ENCODE data around the gene SH2D7.

Gene SH2D7

GRCh38 chr15:78092261-78093041 is at the start of gene SH2D7:
Gene SH2D7, plus strand, starts transcription at chr15:78092561. Its CDS starts 24 bp downstream, at chr15:78092585.
- no peak for DNase-seq

GRCh38 chr15:78044407-78045155 is 47.8 kb upstream of the SH2D7 start:
- DNase-seq = no peak

DNA sequence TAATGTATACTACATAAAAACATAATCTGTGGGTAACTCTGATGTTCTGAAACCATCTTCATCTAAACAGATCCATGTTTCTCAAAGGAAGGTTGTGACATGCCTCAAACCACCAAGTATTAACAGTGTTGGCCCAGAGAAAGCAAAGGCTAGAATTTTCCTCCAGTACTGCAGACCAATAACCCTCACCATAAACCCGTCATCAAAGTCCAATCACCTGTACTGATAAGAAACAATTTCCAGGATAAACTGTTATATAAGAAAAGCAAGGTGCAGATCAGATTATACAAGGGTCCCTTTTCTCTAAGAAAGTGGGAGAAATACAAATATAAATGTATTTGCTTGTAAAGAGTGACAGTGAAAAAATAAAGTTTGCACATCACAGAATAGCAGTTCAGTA is 47.2 kb upstream of the SH2D7 start:
- DNase-seq = no peak

DNA sequence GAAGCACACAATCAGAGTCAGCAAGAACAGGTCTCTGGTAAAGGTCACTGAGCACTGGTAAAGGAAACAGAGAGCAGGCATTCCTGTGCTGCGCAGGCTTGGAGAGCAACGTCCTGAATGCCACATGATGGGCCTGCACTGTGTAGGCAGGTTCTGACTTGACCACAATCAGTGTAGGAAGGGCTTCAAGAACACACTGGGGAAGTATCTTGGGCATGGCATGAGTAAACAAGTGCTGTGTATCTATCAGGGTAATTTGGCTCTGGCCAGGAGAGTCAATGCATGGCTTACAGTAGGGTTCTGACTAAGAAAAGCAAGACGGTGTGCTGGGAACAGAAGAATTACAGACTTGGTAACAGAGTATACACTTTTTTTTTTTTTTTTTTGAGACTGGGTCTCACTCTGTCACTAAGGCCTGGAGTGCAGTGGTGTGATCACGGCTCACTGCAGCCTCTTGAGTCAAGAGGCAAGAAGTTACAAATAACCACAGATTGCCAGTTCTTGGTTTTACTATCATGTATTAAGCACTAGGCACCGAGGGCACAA is 45.5 kb upstream of the SH2D7 start:
- no peak for DNase-seq

DNA sequence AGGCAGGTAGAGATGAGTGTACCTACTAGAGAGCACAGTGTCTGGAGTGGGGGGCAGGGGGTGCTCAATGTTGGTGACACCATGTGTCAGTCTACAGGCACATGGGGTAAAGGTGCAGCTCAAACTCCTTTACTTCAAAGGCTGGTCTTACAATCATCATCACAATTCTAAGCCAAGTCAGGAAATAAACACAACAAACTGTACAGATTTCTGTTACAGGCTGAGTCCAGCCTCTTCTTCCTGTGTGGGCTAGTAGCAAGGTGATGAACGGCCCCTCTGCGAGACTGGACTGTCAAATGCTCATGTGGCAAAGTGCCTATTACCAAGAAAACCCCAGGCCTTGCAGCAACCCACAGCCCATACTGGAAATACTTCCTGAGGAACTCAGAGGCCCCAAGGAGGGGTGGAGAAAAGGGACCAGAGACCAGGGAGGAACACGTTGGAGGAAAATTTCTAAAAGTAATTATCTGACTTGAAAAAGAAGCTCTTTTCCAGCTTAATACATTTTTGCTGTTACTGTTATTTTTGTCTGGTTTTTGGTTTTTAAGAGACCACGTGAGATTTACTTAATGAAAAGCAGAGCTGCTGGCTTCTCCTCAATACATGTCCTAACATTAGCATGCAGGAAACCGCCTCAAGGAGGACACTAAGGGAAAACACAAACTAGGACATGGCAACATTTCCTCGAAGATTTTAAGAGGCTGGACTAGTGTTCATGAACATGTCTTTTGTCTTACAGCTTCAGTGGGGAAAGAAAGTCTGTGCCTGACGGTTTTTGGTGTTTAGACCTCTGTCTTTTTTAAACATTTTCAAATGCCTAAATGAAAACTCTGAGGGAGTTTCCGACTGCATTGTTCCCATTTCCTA is 44.4 kb upstream of the SH2D7 start:
- no peak for DNase-seq

DNA sequence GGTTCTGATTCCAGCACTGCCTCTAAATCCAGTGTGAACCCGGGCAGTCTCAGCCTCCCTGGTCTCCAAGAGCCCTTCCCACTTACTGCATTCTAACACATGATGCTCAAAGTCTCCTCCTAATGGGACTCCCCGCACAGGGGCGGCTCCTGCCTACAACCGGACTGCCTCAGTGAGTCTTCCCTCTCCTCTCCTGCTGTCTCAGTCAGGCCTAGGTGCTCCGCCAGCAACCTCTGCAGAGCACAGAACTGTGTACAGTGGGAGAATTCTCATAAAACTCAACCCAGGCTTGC is 43.8 kb upstream of the SH2D7 start:
- no peak for DNase-seq

DNA sequence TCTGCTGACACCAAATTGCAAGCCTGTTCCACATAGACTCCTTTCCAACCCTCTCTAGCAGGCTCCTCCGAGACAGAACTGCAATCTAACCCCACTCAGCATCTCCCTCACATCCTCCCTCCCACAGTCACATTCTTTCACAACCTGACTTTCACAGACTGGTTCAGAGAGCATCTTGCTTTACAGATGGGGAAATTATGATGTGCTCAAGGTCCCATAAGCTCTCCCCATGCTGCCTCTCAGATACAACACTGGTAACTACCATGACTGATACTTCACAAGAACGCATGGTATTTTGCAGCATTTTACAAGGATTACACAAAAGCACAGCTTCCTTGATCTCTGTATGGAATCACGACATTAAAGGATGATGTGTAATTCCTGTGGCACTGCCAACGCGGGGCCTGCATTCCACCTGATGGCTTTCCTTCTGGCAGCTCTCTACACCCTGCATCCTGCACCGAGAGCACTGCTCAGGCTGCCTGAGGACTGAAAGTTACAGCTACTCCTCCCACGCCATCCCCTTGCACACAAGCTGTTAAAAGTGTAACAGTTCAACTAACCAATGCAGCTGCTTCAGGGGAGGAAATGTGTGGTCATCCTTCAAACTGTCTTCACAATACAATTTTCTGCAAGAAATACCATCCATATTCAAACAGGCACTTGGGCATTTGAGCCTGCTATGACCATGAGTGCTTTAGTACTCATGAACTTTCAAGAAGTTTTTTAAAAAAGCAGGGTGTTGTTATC is 42.5 kb upstream of the SH2D7 start:
- no peak for DNase-seq

DNA sequence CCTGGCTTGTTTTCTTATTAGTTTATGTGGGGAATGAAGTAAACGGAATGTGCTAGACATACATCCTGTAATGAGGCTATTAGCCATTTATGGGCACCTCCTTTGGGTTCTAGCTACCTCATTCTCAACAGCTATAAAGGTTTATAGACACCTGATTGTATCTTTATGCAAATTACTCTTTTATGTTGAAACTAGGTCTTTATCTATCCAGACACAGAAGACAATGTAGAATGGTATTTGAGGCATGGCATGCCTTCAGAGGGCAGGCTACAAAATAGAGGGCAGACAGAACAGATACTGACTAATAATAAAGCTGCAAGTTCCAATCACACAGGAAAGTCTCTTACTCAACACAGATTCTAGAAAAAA is 41.9 kb upstream of the SH2D7 start:
- no peak for DNase-seq

- DNase-seq = no peak
Measured at GRCh38 chr15:78050826-78051225, 41.5 kb upstream of the SH2D7 start.

DNA sequence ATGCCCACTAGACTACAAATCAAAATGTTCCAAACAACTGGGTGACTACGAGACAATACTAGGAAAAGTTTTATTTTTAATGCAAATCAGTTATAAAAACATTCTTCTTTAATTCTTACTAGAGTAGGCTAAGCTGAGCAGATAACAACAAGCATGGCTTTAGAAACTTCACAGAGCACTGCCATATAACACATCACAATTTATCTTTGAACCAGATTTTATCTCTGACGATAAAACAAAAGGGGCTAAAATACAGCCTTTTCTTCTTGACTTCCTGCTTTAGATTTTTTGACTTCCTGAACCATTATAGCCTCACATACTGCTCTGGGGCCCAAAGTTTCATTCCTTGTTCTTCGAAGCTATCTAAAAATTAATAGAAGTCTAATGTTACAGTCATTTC is 40.8 kb upstream of the SH2D7 start:
- DNase-seq = no peak

- no peak for DNase-seq
Measured at GRCh38 chr15:78052001-78052401, 40.4 kb upstream of the SH2D7 start.

- DNase-seq = no peak
Measured at GRCh38 chr15:78052545-78052944, 39.8 kb upstream of the SH2D7 start.

- no peak for DNase-seq
Measured at GRCh38 chr15:78054518-78054917, 37.8 kb upstream of the SH2D7 start.

DNA sequence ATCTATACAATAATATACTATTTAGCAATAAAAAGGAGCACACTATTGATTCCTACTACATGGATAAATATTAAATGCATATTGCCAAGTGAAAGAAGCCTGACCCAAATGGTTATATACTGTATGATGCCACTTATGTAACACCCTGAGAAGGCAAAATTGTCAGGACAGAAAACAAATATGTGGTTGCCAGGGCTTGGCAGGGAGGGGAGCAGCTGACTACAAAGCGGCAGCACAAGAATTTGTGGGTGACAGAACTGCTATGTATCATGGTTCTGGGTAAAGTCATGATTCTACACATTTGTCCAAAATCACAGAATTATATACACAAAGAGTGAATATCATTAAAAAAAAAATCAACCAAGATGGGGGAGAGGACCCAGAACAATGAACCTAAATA is 37.4 kb upstream of the SH2D7 start:
- no peak for DNase-seq

- DNase-seq = peak; percentile 24
Measured at GRCh38 chr15:78055919-78056713, 36.2 kb upstream of the SH2D7 start.

- no peak for DNase-seq
Measured at GRCh38 chr15:78056714-78057269, 35.6 kb upstream of the SH2D7 start.

DNA sequence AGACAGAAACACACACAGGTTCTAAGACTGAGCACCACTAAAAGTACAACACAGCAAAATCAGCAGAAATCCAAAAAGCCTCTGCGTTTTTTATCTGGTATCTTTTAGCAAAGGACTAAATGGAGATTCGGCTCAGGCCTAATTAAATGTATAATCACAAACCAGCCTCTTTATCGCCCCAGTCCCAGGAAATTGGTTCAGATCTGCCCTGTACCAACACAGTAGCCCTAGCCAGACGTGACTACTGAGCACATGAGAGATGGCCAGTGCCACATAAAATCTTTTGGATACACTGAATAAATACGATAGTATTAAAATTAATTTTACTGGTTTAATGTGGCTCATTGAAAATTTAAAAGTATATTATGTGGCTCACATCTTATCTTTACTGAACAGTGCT is 34.6 kb upstream of the SH2D7 start:
- DNase-seq = no peak

DNA sequence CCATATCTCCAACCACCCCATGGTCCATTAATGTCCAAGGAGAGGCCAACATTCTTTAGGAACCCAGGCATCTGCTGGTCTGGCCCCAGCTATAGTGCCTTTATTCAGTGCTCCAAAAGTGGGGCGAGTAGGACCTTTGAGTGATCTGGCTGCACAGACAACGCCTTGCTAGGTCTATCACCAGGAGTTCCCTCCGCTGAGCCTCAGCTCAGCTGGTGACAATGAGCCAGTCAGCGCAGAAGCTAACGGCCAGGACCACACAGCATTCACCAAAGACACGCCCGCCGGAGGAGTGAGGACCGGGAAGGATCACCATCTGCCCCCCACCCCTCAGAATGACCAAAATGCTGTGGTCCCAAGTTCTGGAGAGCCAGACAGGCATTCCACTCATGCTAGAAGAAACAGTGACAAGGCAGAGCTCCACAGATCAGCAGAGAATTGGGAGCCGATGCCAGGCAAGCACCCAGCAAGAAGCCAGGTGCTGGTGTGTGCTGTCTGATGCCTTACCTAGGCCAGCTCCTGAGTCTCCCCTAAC is 33.9 kb upstream of the SH2D7 start:
- no peak for DNase-seq

DNA sequence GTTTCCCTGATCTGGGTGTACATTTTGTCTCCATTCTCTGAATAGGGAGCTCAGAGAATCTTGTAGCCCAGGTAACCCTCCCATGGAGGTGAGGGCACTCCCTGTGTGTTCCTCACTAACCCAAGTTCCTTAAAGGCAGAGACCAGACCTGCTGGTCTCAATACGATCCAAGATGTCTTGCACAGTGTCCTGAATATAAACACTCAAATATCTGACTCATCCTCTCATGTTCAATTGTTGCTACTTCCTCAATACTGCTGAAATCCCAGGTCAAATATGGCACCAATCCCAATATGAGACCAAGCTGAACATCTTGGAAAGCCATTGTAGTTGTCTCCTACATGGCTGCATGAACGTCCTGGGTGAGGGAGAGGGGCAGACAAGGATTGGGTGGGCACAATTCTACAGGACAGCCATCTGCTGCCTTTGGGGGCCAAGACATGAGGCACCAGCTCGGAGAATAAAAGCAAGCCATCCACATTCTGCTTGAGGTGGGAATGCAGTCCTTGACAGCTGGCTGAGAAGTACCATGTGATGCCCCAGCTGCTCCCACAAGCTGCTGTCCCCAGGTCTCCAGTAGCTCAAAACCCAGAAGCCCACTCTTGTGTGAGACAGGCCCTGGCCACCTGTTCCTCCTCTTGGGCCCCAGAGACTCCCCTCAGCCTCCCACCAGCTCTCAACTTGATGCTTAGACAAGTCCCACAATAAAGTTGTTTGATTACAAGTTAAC is 33.1 kb upstream of the SH2D7 start:
- no peak for DNase-seq

DNA sequence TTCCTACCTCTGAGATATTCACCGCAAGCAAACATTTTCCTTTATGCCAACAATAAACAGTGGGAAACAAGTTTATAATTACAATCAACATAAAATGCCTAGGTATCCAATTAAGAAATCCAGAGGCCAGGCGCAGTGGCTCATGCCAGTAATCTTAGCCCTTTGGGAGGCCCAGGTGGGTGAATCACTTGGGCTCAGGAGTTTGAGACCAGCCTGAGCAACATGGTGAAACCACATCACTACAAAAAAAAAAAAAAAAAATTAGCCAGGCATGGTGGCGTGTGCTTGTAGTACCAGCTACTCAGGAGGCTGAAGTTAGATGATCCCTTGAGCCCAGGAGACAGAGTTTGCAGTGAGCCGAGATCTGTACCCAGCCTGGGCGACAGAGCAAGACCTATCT is 32.1 kb upstream of the SH2D7 start:
- DNase-seq = no peak
